Upper lobe of right lung (tissue), 1 donor: ENCODE results near the gene CUTC. TPM values are rescaled to one million over a fixed set of nuclear protein-coding genes. Genes with fewer than 3 reads are reported as not detected.
A peak's percentile ranks its signal among the peaks of the same experiment; 100 is the strongest.

Source experiments
- ATAC-seq: fragments of 200-7000 bp; cut with Tn5 transposase; one replicate; pipeline ENCODE4 v1.9.1; 2020; ENCODE audit warnings: mild to moderate bottlenecking, moderate library complexity
- DNase-seq: peaks from one replicate; pipeline ENCODE4 v3.0.0-alpha.2; 2020
- H3K27ac ChIP-seq: fragments of 200-600 bp; one replicate; pipeline ENCODE4 v1.8.0; 2022
- H3K27me3 ChIP-seq: fragments of 200-600 bp; one replicate; pipeline ENCODE4 v1.8.0; 2022; ENCODE audit warnings: mild to moderate bottlenecking
- H3K36me3 ChIP-seq: fragments of 200-600 bp; one replicate; pipeline ENCODE4 v1.8.0; 2022
- H3K4me1 ChIP-seq: fragments of 200-600 bp; one replicate; pipeline ENCODE4 v1.8.0; 2022
- H3K4me3 ChIP-seq: fragments of 200-600 bp; one replicate; pipeline ENCODE4 v1.8.0; 2022; ENCODE audit warnings: mild to moderate bottlenecking
- H3K9me3 ChIP-seq: fragments of 200-600 bp; one replicate; pipeline ENCODE4 v1.8.0; 2022
- intact Hi-C: fragments of 100-400 bp; cut with DNase I; formaldehyde crosslinking; loops from one replicate; pipeline ENCODE4 v1.11.0; 2022
- total RNA-seq: library from RNA; stranded (reverse); fragmentation: NEBNext Ultra II Directional; extraction: Animal tissue kit (Norgen Biotek cat#: 25700); gene quantifications from one replicate; pipeline ENCODE4 v1.2.1, GENCODE V29; 2021
- TF ChIP-seq, protein P1 (sequence below): fragments of 200-600 bp; IDR thresholded peaks from one replicate; pipeline ENCODE4 v1.8.0; 2022; ENCODE audit warnings: antibody characterized with exemption
- donor health status: DM: no; HTN: yes; CAD: no; lungs with severe emphysema.

CUTC gene
- total RNA-seq, 1 donor from 2014 or later: 15.8 TPM

DNA sequence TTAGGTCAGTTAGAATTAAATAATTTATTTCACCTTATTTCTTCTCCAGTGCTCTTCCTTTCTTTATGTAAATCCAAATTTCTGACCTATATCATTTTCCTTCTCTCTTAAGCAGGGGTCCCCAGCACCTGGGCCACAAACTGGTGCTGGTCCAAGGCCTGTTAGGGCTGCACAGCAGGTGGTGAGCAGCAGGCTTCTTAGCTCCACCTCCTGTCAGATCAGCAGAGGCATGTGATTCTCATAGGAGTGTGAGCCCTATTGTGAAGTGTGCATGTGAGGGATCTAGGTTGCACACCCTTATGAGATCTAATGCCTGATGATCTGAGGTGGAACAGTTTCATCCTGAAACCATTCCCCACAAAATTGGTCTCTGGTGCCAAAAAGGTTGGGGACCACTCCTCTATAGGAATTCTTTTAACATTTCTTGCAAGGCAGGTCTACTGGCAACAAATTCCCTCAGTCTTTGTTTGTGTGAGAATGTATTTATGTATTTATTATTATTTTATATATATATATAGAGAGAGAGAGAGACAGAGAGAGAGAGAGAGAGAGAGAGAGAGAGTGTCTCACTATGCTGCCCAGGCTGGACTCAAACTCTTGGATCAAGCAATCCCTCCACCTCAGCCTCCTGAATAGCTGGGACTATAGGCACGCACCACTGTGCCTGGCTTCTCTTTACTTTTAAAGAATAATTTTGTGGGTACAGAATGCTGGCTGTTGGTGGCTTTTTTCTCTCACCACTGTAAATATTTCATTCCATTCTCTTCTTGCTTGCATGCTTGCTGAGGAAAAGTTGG, 46.1 kb downstream of the CUTC start:
- Histone ChIP-seq H3K4me3 (no peak overlapping the region), H3K27me3 (no peaks in the 10 kb centered on the region), H3K36me3 (no peaks in the 10 kb centered on the region), H3K9me3 (no peaks in the 10 kb centered on the region), H3K27ac (no peak overlapping the region), H3K4me1 (peaks cover 3% of the 10 kb centered on the region)
- intact Hi-C loops: no loop called here
- DNase-seq (no peak), ATAC-seq (peak; percentile 32)
- TF ChIP-seq, protein P1, sequence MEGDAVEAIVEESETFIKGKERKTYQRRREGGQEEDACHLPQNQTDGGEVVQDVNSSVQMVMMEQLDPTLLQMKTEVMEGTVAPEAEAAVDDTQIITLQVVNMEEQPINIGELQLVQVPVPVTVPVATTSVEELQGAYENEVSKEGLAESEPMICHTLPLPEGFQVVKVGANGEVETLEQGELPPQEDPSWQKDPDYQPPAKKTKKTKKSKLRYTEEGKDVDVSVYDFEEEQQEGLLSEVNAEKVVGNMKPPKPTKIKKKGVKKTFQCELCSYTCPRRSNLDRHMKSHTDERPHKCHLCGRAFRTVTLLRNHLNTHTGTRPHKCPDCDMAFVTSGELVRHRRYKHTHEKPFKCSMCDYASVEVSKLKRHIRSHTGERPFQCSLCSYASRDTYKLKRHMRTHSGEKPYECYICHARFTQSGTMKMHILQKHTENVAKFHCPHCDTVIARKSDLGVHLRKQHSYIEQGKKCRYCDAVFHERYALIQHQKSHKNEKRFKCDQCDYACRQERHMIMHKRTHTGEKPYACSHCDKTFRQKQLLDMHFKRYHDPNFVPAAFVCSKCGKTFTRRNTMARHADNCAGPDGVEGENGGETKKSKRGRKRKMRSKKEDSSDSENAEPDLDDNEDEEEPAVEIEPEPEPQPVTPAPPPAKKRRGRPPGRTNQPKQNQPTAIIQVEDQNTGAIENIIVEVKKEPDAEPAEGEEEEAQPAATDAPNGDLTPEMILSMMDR: no peak

DNA sequence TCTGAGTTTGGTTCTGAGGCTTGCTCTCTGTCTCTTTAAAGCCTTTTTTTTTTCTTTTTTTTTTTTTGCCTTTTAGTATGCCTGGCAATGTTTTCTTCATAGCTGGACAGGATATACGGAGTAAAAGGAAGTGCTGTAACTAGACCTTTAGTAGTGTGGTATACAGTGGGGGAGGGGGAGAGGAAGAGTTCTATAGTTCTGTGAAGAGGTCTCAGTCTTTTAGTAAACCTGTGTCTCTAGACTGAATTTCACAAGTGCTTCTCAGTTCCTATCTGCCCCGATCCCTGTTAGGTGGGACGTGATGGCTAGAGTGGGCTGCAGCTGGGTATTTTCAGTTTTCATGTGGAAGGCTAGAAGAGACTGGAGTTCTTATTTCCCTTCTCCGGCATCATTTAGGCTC, 47.3 kb downstream of the CUTC start:
- Histone ChIP-seq H3K36me3 (no peaks in the 10 kb centered on the region), H3K4me1 (peaks cover 3% of the 10 kb centered on the region), H3K27ac (peak overlapping the region; percentile 20), H3K27me3 (no peaks in the 10 kb centered on the region), H3K9me3 (no peaks in the 10 kb centered on the region), H3K4me3 (no peak overlapping the region)
- intact Hi-C loops: no loop called here
- peak; percentile 73 for ATAC-seq
- TF ChIP-seq, protein P1: no peak
- no peak for DNase-seq

DNA sequence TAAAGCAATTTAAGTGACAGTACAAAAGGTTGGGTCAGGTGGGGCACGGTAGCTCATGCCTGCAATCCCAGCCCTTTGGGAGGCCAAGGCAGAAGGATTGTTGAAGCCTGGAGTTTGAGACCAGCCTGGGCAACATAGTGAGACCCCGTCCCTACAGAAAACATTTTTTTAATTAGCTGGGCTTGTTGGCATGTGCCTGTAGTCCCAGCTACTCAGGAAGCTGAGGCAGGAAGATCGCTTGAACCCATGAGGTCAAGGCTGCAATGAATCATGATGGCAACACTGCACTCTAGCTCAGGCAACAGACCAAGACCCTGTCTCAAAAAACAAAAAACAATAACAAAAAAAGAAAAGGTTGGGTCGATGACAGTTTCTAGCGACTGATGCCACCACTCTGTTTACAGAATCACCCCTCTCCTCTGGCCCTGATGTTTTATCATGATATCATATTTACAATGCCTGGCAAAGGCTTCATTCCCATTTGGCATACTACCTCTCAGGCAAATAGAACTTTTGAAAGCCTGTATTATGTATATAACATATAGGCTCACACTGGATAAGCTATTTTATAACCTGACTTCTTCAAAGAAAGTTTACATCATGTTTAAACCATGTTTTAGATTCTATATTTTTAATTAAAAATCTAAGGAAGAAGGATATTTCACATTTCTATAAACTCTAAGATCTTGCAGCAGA, 49.8 kb downstream of the CUTC start:
- Histone ChIP-seq H3K4me1 (peaks cover 3% of the 10 kb centered on the region), H3K9me3 (no peaks in the 10 kb centered on the region), H3K27ac (no peak overlapping the region), H3K4me3 (no peak overlapping the region), H3K27me3 (no peaks in the 10 kb centered on the region), H3K36me3 (no peaks in the 10 kb centered on the region)
- TF ChIP-seq, protein P1: no peak
- no peak for DNase-seq
- no peak for ATAC-seq
- intact Hi-C loops: no loop called here

DNA sequence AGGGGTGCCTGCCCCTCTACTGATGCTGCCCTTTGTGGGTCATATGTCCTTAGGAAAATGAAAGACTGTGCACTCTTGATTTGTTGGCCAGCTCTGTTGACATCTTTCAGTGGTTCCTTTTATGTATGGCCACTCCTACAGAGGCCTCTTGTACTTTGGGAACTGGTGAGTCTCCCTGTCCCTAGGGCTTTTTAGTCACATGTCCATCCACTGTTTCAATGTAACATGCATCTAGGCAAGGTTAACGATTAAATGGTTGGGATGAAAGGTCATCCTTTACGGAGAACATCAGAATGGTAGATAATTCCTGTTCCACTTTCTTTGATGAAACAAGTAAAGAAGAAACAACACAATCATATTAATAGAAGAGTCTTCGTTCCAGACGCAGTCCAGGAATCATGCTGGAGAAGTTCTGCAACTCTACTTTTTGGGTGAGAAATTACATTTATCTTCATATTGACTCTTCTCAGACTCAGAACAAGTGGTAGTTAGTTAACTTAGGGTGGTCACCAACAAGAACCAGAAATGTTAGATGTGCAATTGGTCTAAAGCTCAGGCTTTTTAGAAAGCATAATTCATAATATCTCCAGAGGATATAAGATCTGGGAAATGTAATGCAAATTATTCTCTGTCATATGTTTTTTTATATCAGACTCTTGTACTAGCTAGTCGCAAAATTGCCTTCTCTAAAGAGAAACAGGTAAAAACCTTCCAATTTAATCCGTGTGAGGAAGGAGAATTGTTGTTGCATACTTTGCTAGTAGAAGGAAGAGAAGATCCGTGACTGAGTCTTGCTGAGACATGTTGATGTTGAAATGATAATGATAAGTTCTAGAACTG, 50.6 kb downstream of the CUTC start, which contains the start of gene ABCC2:
Gene ABCC2 (plus strand): TSS at position 194 of the 840 bp plus-strand sequence. CDS start 205 bp downstream, at position 399.
- no peaks in the 10 kb centered on the region for H3K27me3 ChIP-seq
- TF ChIP-seq, protein P1: no peak
- H3K4me1 ChIP-seq: peaks cover 3% of the 10 kb centered on the region
- no peaks in the 10 kb centered on the region for H3K9me3 ChIP-seq
- ATAC-seq (no peak), DNase-seq (no peak)
- intact Hi-C loops: no loop called here
- H3K4me3 ChIP-seq: no peak within 1 kb of the TSS
- H3K36me3 ChIP-seq: no peaks in the 10 kb centered on the region
- H3K27ac ChIP-seq: no peak within 1 kb of the TSS

DNA sequence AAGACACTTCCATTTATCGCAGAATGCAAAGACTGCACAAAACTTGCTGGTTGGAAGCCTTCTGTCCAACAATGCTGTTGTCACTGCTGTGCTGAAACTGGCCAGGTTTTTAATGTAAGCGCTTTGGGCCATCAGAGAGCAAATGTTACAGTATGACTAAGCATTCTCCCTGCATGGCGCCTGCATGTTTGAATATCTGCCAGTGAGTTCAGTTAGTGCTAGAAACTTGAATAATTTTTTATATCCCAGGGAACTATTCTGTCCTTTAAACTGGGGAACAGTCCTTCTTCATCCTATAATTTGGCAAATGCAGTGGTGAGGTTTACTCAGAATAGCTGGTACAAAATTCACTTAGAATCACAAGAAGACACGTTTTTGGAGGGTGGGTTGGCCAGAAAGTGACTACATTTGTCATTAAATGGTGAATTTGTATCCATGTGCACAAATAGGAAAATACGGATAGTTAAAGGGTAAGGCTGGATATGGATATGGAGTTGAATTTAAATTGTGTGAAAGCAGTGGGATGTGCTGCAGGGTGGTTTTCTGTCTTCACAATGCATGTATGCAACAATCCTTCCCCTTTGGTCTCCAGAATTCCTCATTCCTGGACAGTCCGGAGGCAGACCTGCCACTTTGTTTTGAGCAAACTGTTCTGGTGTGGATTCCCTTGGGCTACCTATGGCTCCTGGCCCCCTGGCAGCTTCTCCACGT, 52.1 kb downstream of the CUTC start:
- Histone ChIP-seq H3K36me3 (no peaks in the 10 kb centered on the region), H3K4me1 (peaks cover 3% of the 10 kb centered on the region), H3K27me3 (no peaks in the 10 kb centered on the region), H3K4me3 (no peak overlapping the region), H3K9me3 (no peaks in the 10 kb centered on the region), H3K27ac (no peak overlapping the region)
- intact Hi-C loops: no loop called here
- DNase-seq (no peak), ATAC-seq (no peak)
- TF ChIP-seq, protein P1: no peak
